ENCODE results near the gene ATP8A2. TPM values are rescaled to one million over a fixed set of nuclear protein-coding genes. Genes with fewer than 3 reads are reported as not detected.
"Not testable (repeated sequence)": the region's sequence is repeated elsewhere in the genome, so short reads cannot be mapped to it uniquely, and the experiment has no call there.

ATP8A2 gene
- total RNA-seq, 4 donors from 2014 or later = not detected

DNA sequence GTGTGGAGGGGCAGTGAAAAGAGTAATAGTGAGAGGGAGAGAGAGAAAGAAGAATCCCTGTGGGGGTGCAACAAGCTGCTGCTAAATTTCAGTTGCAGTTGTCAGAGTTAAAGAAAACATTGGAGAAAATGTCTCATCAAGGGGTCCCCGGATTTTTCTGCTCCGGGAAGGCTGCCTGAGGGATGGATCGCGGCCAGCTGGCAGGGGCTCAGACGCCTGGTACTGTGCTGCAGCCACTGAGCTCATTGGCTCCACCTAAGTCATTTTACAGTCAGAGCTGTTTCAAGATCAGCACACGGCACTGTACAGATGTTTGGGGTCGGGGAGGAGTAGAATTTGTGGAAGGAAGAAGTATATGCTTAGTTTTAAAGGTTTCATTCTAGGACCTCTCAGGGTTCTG, 573.8 kb downstream of the ATP8A2 start:
- no peak for ATAC-seq
- H3K4me3 ChIP-seq = no peak overlapping the region
- DNase-seq = no peak
- intact Hi-C loops (cut with DNase I; ENCODE audit: low total_unique reads) = no loop called here
- H3K27me3 ChIP-seq = no peaks in the 10 kb centered on the region
- H3K4me1 ChIP-seq = no peaks in the 10 kb centered on the region
- H3K27ac ChIP-seq = no peak overlapping the region
- H3K9me3 ChIP-seq = no peaks in the 10 kb centered on the region
- no peaks in the 10 kb centered on the region for H3K36me3 ChIP-seq
- TF ChIP-seq, protein P1, sequence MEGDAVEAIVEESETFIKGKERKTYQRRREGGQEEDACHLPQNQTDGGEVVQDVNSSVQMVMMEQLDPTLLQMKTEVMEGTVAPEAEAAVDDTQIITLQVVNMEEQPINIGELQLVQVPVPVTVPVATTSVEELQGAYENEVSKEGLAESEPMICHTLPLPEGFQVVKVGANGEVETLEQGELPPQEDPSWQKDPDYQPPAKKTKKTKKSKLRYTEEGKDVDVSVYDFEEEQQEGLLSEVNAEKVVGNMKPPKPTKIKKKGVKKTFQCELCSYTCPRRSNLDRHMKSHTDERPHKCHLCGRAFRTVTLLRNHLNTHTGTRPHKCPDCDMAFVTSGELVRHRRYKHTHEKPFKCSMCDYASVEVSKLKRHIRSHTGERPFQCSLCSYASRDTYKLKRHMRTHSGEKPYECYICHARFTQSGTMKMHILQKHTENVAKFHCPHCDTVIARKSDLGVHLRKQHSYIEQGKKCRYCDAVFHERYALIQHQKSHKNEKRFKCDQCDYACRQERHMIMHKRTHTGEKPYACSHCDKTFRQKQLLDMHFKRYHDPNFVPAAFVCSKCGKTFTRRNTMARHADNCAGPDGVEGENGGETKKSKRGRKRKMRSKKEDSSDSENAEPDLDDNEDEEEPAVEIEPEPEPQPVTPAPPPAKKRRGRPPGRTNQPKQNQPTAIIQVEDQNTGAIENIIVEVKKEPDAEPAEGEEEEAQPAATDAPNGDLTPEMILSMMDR (IDR thresholded peaks at IDR 0.05 in 4 of 5, conservative IDR thresholded peaks at IDR 0.05 in 1 of 5) = no peak
- no peak for TF ChIP-seq POLR2A (IDR thresholded peaks at IDR 0.05)
- in situ Hi-C loops (cut with MboI; ENCODE audit: low sequenced_read_pairs in 4 of 4) = no loop called here

DNA sequence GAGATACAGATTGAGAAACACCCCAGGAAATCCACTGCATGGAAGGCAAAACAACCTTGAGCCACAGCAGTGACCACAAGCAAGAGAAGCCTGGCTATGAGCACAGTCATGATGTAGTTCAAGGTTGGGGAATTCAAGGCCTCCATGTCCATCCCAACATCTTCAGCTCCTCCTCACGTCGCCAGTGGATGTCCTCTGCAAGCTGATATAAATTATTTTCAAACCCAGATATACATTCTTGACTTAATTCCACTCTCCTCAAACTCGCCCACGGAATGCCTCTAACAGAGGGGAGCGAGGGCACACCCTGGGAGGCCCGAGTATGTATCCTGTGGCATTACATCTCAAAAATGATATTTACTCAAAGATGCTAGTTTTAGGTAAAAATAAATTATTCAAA, 574.5 kb downstream of the ATP8A2 start:
- no peak overlapping the region for H3K4me3 ChIP-seq
- in situ Hi-C loops (cut with MboI; ENCODE audit: low sequenced_read_pairs in 4 of 4) (no loop called here), intact Hi-C loops (cut with DNase I; ENCODE audit: low total_unique reads) (no loop called here)
- TF ChIP-seq, protein P1 (IDR thresholded peaks at IDR 0.05 in 4 of 5, conservative IDR thresholded peaks at IDR 0.05 in 1 of 5) = no peak
- TF ChIP-seq POLR2A (IDR thresholded peaks at IDR 0.05) = no peak
- H3K27ac ChIP-seq = no peak overlapping the region
- no peaks in the 10 kb centered on the region for H3K27me3 ChIP-seq
- no peaks in the 10 kb centered on the region for H3K9me3 ChIP-seq
- DNase-seq (no peak), ATAC-seq (no peak)
- H3K4me1 ChIP-seq = no peaks in the 10 kb centered on the region
- H3K36me3 ChIP-seq = no peaks in the 10 kb centered on the region

DNA sequence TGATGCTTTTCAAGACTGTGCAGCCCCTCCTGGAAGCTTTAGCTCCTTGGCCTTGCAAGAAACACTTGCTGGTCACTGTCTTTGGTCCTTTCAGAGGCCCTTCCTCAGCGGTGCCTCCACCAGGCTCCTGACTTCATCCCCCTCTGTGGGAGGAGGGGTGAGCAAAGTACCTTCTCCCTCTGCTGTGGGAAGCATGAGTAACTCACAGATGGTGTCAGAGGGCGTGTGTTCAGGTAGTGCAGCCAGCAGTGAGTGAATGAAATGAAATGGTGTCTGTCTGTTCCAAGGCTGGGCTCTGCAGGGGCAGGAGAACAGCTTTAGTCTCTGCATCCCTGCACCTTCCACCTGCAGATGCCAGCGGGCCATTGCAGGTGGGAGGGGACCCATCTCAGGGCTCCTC, 577.1 kb downstream of the ATP8A2 start:
- Histone ChIP-seq H3K36me3 (no peaks in the 10 kb centered on the region), H3K9me3 (no peaks in the 10 kb centered on the region), H3K27ac (no peak overlapping the region), H3K4me3 (no peak overlapping the region), H3K4me1 (no peaks in the 10 kb centered on the region), H3K27me3 (no peaks in the 10 kb centered on the region)
- in situ Hi-C loops (cut with MboI; ENCODE audit: low sequenced_read_pairs in 4 of 4) (no loop called here), intact Hi-C loops (cut with DNase I; ENCODE audit: low total_unique reads) (no loop called here)
- no peak for DNase-seq
- ATAC-seq = no peak
- TF ChIP-seq POLR2A (IDR thresholded peaks at IDR 0.05) = no peak
- TF ChIP-seq, protein P1 (IDR thresholded peaks at IDR 0.05 in 4 of 5, conservative IDR thresholded peaks at IDR 0.05 in 1 of 5) = no peak

DNA sequence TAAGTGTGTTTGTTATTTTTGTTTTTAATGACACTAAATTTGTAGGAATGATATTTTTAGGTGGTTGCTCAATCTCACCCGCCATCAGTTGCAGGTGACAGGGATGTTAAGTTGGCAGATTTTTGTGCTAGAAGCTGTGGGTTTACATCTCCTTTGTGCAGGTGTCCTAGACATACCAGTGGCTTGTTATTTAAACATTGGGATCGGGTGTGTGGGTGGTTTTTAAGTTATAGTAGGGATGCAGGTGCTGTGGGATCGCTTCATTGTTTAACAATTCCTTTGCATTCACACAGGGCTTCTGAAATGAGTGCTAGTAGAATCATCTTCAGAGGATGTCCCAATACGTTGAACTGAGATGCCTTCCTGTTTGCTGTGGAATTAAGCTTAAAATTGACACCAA, 580.1 kb downstream of the ATP8A2 start:
- no peak overlapping the region for H3K27ac ChIP-seq
- DNase-seq (no peak), ATAC-seq (no peak)
- no peak overlapping the region for H3K4me3 ChIP-seq
- no peaks in the 10 kb centered on the region for H3K9me3 ChIP-seq
- intact Hi-C loops (cut with DNase I; ENCODE audit: low total_unique reads) (no loop called here), in situ Hi-C loops (cut with MboI; ENCODE audit: low sequenced_read_pairs in 4 of 4) (no loop called here)
- H3K4me1 ChIP-seq = no peaks in the 10 kb centered on the region
- no peaks in the 10 kb centered on the region for H3K27me3 ChIP-seq
- TF ChIP-seq, protein P1 (IDR thresholded peaks at IDR 0.05 in 4 of 5, conservative IDR thresholded peaks at IDR 0.05 in 1 of 5) = no peak
- no peak for TF ChIP-seq POLR2A (IDR thresholded peaks at IDR 0.05)
- no peaks in the 10 kb centered on the region for H3K36me3 ChIP-seq

DNA sequence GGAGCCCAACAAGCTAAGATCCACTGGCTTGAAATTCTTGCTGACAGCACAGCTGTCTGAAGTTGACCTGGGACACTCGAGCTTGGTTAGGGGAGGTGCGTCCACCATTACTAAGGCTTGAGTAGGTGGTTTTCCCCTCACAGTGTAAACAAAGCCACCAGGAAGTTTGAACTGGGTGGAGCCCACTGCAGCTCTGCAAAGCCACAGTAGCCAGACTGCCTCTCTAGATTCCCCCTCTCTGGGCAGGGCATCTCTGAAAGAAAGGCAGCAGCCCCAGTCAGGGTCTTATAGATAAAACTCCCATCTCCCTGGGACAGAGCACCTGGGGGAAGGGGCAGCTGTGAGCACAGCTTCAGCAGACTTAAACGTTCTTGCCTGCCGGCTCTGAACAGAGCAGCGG, 582.3 kb downstream of the ATP8A2 start:
- H3K27me3 ChIP-seq; H3K4me3 ChIP-seq; H3K4me1 ChIP-seq; H3K36me3 ChIP-seq; intact Hi-C loops (cut with DNase I; ENCODE audit: low total_unique reads); ATAC-seq; H3K27ac ChIP-seq; in situ Hi-C loops (cut with MboI; ENCODE audit: low sequenced_read_pairs in 4 of 4); H3K9me3 ChIP-seq; DNase-seq: not testable (repeated sequence)

DNA sequence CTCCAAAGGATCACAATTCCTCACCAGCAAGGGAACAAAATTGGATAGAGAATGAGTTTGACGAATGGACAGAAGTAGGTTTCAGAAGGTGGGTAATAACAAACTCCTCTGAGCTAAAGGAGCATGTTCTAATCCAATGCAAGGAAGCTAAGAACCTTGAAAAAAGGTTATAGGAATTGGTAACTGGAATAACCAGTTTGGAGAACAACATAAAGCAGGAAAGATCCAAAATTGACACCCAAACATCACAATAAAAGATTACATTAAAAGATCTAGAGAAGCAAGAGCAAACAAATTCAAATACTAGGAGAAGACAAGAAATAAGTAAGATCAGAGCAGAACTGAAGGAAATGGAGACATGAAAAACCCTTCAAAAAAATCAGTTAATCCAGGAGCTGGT, 583.2 kb downstream of the ATP8A2 start:
- H3K27me3 ChIP-seq; DNase-seq; H3K4me3 ChIP-seq; H3K27ac ChIP-seq; H3K36me3 ChIP-seq; H3K4me1 ChIP-seq; intact Hi-C loops (cut with DNase I; ENCODE audit: low total_unique reads); H3K9me3 ChIP-seq; in situ Hi-C loops (cut with MboI; ENCODE audit: low sequenced_read_pairs in 4 of 4); ATAC-seq: not testable (repeated sequence)
